HG03045 (cell line): ENCODE measurements around the gene F12.
"Not testable (repeated sequence)": the region's sequence is repeated elsewhere in the genome, so short reads cannot be mapped to it uniquely, and the experiment has no call there.

ENCODE experiments used
- ATAC-seq: cut with Tn5 transposase; IDR thresholded peaks from one replicate; pipeline ENCODE4 v1.9.1; 2021; ENCODE audit warnings: mild to moderate bottlenecking, moderate library complexity; ENCODE audit not compliant: unreplicated experiment

The F12 gene

GRCh38 chr5:177417081-177417480, 7.7 kb upstream of the F12 start:
- not testable (repeated sequence) for ATAC-seq

GRCh38 chr5:177414481-177414880, 5.1 kb upstream of the F12 start:
- no peak for ATAC-seq

GRCh38 chr5:177412603-177413233, 3.4 kb upstream of the F12 start:
- ATAC-seq: peak; percentile 62

- no peak for ATAC-seq
Measured at GRCh38 chr5:177410575-177410974, 1.2 kb upstream of the F12 start.

- no peak for ATAC-seq
Measured at GRCh38 chr5:177405805-177406204, 3.6 kb downstream of the F12 start.

GRCh38 chr5:177405312-177405711, 4.1 kb downstream of the F12 start:
- no peak for ATAC-seq

GRCh38 chr5:177404641-177405179, 4.7 kb downstream of the F12 start:
- no peak for ATAC-seq

GRCh38 chr5:177403792-177404640, 5.3 kb downstream of the F12 start:
- ATAC-seq: peak; percentile 81

GRCh38 chr5:177403102-177403791, 6.1 kb downstream of the F12 start:
- peak; percentile 17 for ATAC-seq

- no peak for ATAC-seq
Measured at GRCh38 chr5:177402271-177403043, 6.9 kb downstream of the F12 start.

GRCh38 chr5:177399997-177400868, 9.1 kb downstream of the F12 start, which contains the start of gene PFN3:
Gene PFN3 (minus strand): TSS chr5:177400661. CDS start chr5:177400576, 85 bp downstream.
- ATAC-seq: no peak

GRCh38 chr5:177397875-177398390, 11.4 kb downstream of the F12 start:
- ATAC-seq: no peak

GRCh38 chr5:177396807-177397206, 12.6 kb downstream of the F12 start:
- ATAC-seq: no peak

- no peak for ATAC-seq
Measured at GRCh38 chr5:177396078-177396477, 13.3 kb downstream of the F12 start.

- ATAC-seq: no peak
Measured at GRCh38 chr5:177393990-177394389, 15.4 kb downstream of the F12 start.

- ATAC-seq: no peak
Measured at GRCh38 chr5:177393206-177393765, 16.1 kb downstream of the F12 start.

GRCh38 chr5:177392765-177393164, 16.6 kb downstream of the F12 start:
- ATAC-seq: no peak

GRCh38 chr5:177390363-177391300, 18.7 kb downstream of the F12 start:
- peak; percentile 60 for ATAC-seq
